Stimulated activated naive CD4-positive, alpha-beta T cell (primary cell): ENCODE measurements around the gene LMCD1.

ENCODE experiments used
- DNase-seq, 6 experiments: peaks; one replicate each; lab custom pipeline; 2025; lab: John Stamatoyannopoulos, UW

The LMCD1 gene

GRCh38 chr3:8501371-8502131 is at the start of gene LMCD1:
TSS of gene LMCD1 (plus strand) at chr3:8501823. CDS start at chr3:8501939, 116 bp downstream.
- peak; percentile 44 to 63 (median 50) for DNase-seq

GRCh38 chr3:8452112-8452511 is 49.5 kb upstream of the LMCD1 start:
- DNase-seq, result no peak

GRCh38 chr3:8453153-8453552 is 48.5 kb upstream of the LMCD1 start:
- no peak for DNase-seq

- DNase-seq, result no peak
Observed at GRCh38 chr3:8455526-8456411, 45.9 kb upstream of the LMCD1 start.

GRCh38 chr3:8456412-8456811 is 45.2 kb upstream of the LMCD1 start:
- DNase-seq, result no peak

GRCh38 chr3:8457039-8457438 is 44.6 kb upstream of the LMCD1 start:
- DNase-seq, result no peak

GRCh38 chr3:8458238-8458661 is 43.4 kb upstream of the LMCD1 start:
- DNase-seq, result no peak

- no peak for DNase-seq
Observed at GRCh38 chr3:8458711-8459110, 42.9 kb upstream of the LMCD1 start.

- DNase-seq, result no peak
Observed at GRCh38 chr3:8460050-8460708, 41.4 kb upstream of the LMCD1 start.

GRCh38 chr3:8460815-8461456 is 40.7 kb upstream of the LMCD1 start:
- no peak for DNase-seq

GRCh38 chr3:8464668-8465067 is 37.0 kb upstream of the LMCD1 start:
- no peak for DNase-seq

- DNase-seq, result no peak
Observed at GRCh38 chr3:8466526-8466925, 35.1 kb upstream of the LMCD1 start.

- no peak for DNase-seq
Observed at GRCh38 chr3:8470801-8471200, 30.8 kb upstream of the LMCD1 start.

GRCh38 chr3:8472549-8472948 is 29.1 kb upstream of the LMCD1 start:
- DNase-seq, result no peak

- no peak for DNase-seq
Observed at GRCh38 chr3:8473029-8473428, 28.6 kb upstream of the LMCD1 start.

GRCh38 chr3:8473990-8474389 is 27.6 kb upstream of the LMCD1 start:
- DNase-seq, result no peak

GRCh38 chr3:8474991-8475390 is 26.6 kb upstream of the LMCD1 start:
- DNase-seq, result no peak

GRCh38 chr3:8480699-8481098 is 20.9 kb upstream of the LMCD1 start:
- DNase-seq, result no peak

- DNase-seq, result no peak
Observed at GRCh38 chr3:8481380-8481779, 20.2 kb upstream of the LMCD1 start.

- DNase-seq, result no peak
Observed at GRCh38 chr3:8482263-8482662, 19.4 kb upstream of the LMCD1 start.

- no peak for DNase-seq
Observed at GRCh38 chr3:8482960-8483665, 18.5 kb upstream of the LMCD1 start.
